ENCODE results near the gene AFDN.

AFDN gene

GRCh38 chr6:167855825-167856425, 29.2 kb downstream of the AFDN start:
- no peaks in the 10 kb centered on the region for H3K4me1 ChIP-seq (ENCODE audit: low read length)
- H3K9me3 ChIP-seq (replicated peaks; ENCODE audit: insufficient read depth, low read length), result no peaks in the 10 kb centered on the region
- no peak overlapping the region for H3K4me2 ChIP-seq (ENCODE audit: low read depth, low read length)
- H3K79me2 ChIP-seq (ENCODE audit: low read length), result 0 out of 2 replicates have a peak, but pooled peaks cover 3% of the 10 kb centered on the region
- H3K27me3 ChIP-seq (replicated peaks; ENCODE audit: insufficient read depth, low read length), result no peaks in the 10 kb centered on the region
- no peaks in the 10 kb centered on the region for H3F3A ChIP-seq (ENCODE audit: insufficient read depth, low read length)
- H3K9me2 ChIP-seq (replicated peaks; ENCODE audit: insufficient read depth, low read length), result no peaks in the 10 kb centered on the region
- DNase-seq, result no peak
- H3K36me3 ChIP-seq (replicated peaks; ENCODE audit: insufficient read depth, low read length), result no peaks in the 10 kb centered on the region
- H3K4me3 ChIP-seq (ENCODE audit: low read length), result no peak overlapping the region
- H3K27ac ChIP-seq (ENCODE audit: low read length), result no peak overlapping the region
- no peak overlapping the region for H2AFZ ChIP-seq (ENCODE audit: low read length)
- no peak overlapping the region for H3K9ac ChIP-seq (ENCODE audit: low read length)
- TF ChIP-seq EZH2 (optimal IDR thresholded peaks at IDR 0.05; ENCODE audit: low read depth, low read length) (no peak), EZH2phosphoT487 (IDR thresholded peaks at IDR 0.05; ENCODE audit: low read length) (no peak)
- TF ChIP-seq, protein P1, sequence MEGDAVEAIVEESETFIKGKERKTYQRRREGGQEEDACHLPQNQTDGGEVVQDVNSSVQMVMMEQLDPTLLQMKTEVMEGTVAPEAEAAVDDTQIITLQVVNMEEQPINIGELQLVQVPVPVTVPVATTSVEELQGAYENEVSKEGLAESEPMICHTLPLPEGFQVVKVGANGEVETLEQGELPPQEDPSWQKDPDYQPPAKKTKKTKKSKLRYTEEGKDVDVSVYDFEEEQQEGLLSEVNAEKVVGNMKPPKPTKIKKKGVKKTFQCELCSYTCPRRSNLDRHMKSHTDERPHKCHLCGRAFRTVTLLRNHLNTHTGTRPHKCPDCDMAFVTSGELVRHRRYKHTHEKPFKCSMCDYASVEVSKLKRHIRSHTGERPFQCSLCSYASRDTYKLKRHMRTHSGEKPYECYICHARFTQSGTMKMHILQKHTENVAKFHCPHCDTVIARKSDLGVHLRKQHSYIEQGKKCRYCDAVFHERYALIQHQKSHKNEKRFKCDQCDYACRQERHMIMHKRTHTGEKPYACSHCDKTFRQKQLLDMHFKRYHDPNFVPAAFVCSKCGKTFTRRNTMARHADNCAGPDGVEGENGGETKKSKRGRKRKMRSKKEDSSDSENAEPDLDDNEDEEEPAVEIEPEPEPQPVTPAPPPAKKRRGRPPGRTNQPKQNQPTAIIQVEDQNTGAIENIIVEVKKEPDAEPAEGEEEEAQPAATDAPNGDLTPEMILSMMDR (IDR thresholded peaks at IDR 0.05; ENCODE audit: low read length), result no peak
- no peaks in the 10 kb centered on the region for H4K20me1 ChIP-seq (ENCODE audit: insufficient read depth, low read length)

DNA sequence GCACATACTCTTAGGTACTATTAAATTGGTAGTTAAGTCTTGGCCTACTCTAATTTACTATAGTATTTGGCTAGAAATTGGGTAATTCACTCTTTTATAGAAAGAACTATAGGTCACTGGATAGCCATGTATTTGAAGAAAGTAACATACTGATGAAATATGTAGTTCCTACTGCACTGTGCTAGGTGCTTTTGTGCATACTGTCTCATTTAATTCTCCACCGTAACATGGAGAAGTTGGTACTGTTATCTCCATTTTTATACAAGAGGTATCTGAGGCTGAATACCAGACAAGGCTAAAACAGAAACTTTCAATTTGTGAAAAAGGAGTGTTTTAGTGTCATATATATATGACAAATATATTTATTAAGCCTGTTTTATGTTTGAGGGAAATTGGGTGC, 29.8 kb downstream of the AFDN start:
- Histone ChIP-seq H3K4me2 (ENCODE audit: low read depth, low read length) (no peak overlapping the region), H3K4me3 (ENCODE audit: low read length) (no peak overlapping the region), H3K27me3 (replicated peaks; ENCODE audit: insufficient read depth, low read length) (no peaks in the 10 kb centered on the region), H3K36me3 (replicated peaks; ENCODE audit: insufficient read depth, low read length) (no peaks in the 10 kb centered on the region), H3F3A (ENCODE audit: insufficient read depth, low read length) (no peaks in the 10 kb centered on the region), H2AFZ (ENCODE audit: low read length) (no peak overlapping the region), H3K9me2 (replicated peaks; ENCODE audit: insufficient read depth, low read length) (no peaks in the 10 kb centered on the region), H3K27ac (ENCODE audit: low read length) (no peak overlapping the region), H3K9ac (ENCODE audit: low read length) (no peak overlapping the region), H3K9me3 (replicated peaks; ENCODE audit: insufficient read depth, low read length) (no peaks in the 10 kb centered on the region), H4K20me1 (ENCODE audit: insufficient read depth, low read length) (no peaks in the 10 kb centered on the region), H3K79me2 (ENCODE audit: low read length) (0 out of 2 replicates have a peak, but pooled peaks cover 3% of the 10 kb centered on the region), H3K4me1 (ENCODE audit: low read length) (no peaks in the 10 kb centered on the region)
- TF ChIP-seq, protein P1 (IDR thresholded peaks at IDR 0.05; ENCODE audit: low read length), result no peak
- TF ChIP-seq EZH2 (optimal IDR thresholded peaks at IDR 0.05; ENCODE audit: low read depth, low read length) (no peak), EZH2phosphoT487 (IDR thresholded peaks at IDR 0.05; ENCODE audit: low read length) (no peak)
- no peak for DNase-seq

DNA sequence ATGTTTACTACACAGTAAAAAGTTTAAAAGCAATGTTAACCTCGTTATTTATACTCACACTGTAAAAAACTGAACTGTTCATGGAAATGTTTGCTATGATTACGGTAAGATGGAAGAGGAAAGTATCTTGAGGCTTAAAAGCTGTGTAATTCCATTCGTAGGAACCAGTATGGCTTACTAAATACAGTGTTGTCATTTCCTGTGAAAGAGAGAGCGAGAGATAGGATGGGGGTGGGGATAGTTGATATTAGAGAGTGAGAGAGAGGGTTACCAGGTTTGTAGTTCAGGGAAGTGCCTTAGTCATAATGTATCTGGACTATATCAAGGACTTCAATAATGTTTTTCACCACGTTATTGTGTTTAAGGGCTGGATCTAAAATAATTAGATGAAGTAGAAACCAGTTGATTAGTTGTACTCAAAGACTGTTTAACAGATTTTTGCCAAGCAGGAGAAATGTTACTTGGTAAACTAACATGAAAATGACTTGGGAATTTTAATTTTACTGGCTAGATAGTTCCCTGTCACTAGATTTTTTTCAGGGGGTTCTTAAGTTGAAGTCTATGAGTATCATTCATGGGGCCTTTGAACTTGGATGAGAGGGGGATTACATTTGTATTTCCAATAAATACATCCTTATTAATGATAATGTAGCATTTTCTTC, 30.4 kb downstream of the AFDN start:
- Histone ChIP-seq H3K36me3 (replicated peaks; ENCODE audit: insufficient read depth, low read length) (no peaks in the 10 kb centered on the region), H3K9me3 (replicated peaks; ENCODE audit: insufficient read depth, low read length) (no peaks in the 10 kb centered on the region), H3K27me3 (replicated peaks; ENCODE audit: insufficient read depth, low read length) (no peaks in the 10 kb centered on the region), H3K9me2 (replicated peaks; ENCODE audit: insufficient read depth, low read length) (no peaks in the 10 kb centered on the region), H3F3A (ENCODE audit: insufficient read depth, low read length) (no peaks in the 10 kb centered on the region), H3K79me2 (ENCODE audit: low read length) (0 out of 2 replicates have a peak, but pooled peaks cover 3% of the 10 kb centered on the region), H3K27ac (ENCODE audit: low read length) (no peak overlapping the region), H3K4me3 (ENCODE audit: low read length) (no peak overlapping the region), H2AFZ (ENCODE audit: low read length) (no peak overlapping the region), H3K4me1 (ENCODE audit: low read length) (no peaks in the 10 kb centered on the region), H4K20me1 (ENCODE audit: insufficient read depth, low read length) (no peaks in the 10 kb centered on the region), H3K9ac (ENCODE audit: low read length) (no peak overlapping the region), H3K4me2 (ENCODE audit: low read depth, low read length) (no peak overlapping the region)
- TF ChIP-seq EZH2phosphoT487 (IDR thresholded peaks at IDR 0.05; ENCODE audit: low read length) (no peak), EZH2 (optimal IDR thresholded peaks at IDR 0.05; ENCODE audit: low read depth, low read length) (no peak)
- TF ChIP-seq, protein P1 (IDR thresholded peaks at IDR 0.05; ENCODE audit: low read length), result no peak
- no peak for DNase-seq

Measured in MM.1S (cell line).